Astrocyte (in vitro differentiated cells and primary cell): ENCODE data around the gene NUP37. TPM values are rescaled to one million over a fixed set of nuclear protein-coding genes. Genes with fewer than 3 reads are reported as not detected.
"Not testable (repeated sequence)": the region's sequence is repeated elsewhere in the genome, so short reads cannot be mapped to it uniquely, and the experiment has no call there.

Experiments
- DNase-seq: peaks from one replicate; pipeline ENCODE4 v3.0.0-alpha.2; 2010; ENCODE audit warnings: low read depth
- FAIRE-seq: peaks from 2 replicates; lab custom pipeline; 2011; peaks lifted over from hg19 to GRCh38; lab: Jason Lieb, UNC
- H2AFZ ChIP-seq: 2 replicates; pipeline ENCODE4 v1.6.0; 2012; ENCODE audit warnings: low read depth, low read length, inconsistent platforms
- H3K27ac ChIP-seq: 2 replicates; pipeline ENCODE4 v1.5.1; 2011; ENCODE audit warnings: low read depth, low read length, inconsistent platforms
- H3K27me3 ChIP-seq: 2 replicates; pipeline ENCODE4 v1.6.0; 2011; ENCODE audit warnings: low read length, inconsistent platforms; ENCODE audit not compliant: insufficient read depth
- H3K36me3 ChIP-seq: 2 replicates; pipeline ENCODE4 v1.5.1; 2011; ENCODE audit warnings: low read length, inconsistent platforms; ENCODE audit not compliant: insufficient read depth
- H3K4me1 ChIP-seq: 2 replicates; pipeline ENCODE4 v1.5.1; 2011; ENCODE audit warnings: low read length, inconsistent platforms; ENCODE audit not compliant: insufficient read depth
- H3K4me2 ChIP-seq: 2 replicates; pipeline ENCODE4 v1.6.0; 2012; ENCODE audit warnings: low read length, inconsistent platforms
- H3K4me3 ChIP-seq: 2 replicates; pipeline ENCODE4 v1.5.1; 2011; ENCODE audit warnings: low read depth, mild to moderate bottlenecking, low read length, inconsistent platforms; ENCODE audit not compliant: insufficient read depth
- H3K79me2 ChIP-seq: 2 replicates; pipeline ENCODE4 v1.6.0; 2012; ENCODE audit warnings: mild to moderate bottlenecking, low read length, inconsistent platforms; ENCODE audit not compliant: insufficient read depth
- H3K9ac ChIP-seq: 2 replicates; pipeline ENCODE4 v1.6.0; 2012; ENCODE audit warnings: mild to moderate bottlenecking, low read length, inconsistent platforms
- H3K9me3 ChIP-seq: 2 replicates; pipeline ENCODE4 v1.5.1; 2012; ENCODE audit warnings: low read depth, mild to moderate bottlenecking, low read length, inconsistent platforms; ENCODE audit not compliant: insufficient read depth
- H4K20me1 ChIP-seq: 2 replicates; pipeline ENCODE4 v1.6.0; 2012; ENCODE audit warnings: low read length, inconsistent platforms; ENCODE audit not compliant: insufficient read depth
- H3K27ac Mint-ChIP-seq: one replicate; pipeline ENCODE4 v1.8.0; 2021; ENCODE audit warnings: mild to moderate bottlenecking, mixed read lengths; ENCODE audit not compliant: unreplicated experiment
- H3K27me3 Mint-ChIP-seq: one replicate; pipeline ENCODE4 v1.8.0; 2021; ENCODE audit warnings: low read depth, mixed read lengths; ENCODE audit not compliant: unreplicated experiment
- H3K36me3 Mint-ChIP-seq: one replicate; pipeline ENCODE4 v1.8.0; 2021; ENCODE audit warnings: low read depth, mixed read lengths; ENCODE audit not compliant: unreplicated experiment
- H3K4me1 Mint-ChIP-seq: one replicate; pipeline ENCODE4 v1.8.0; 2021; ENCODE audit warnings: low read depth, mixed read lengths; ENCODE audit not compliant: unreplicated experiment
- H3K4me3 Mint-ChIP-seq: one replicate; pipeline ENCODE4 v1.8.0; 2021; ENCODE audit warnings: mild to moderate bottlenecking, moderate library complexity, mixed read lengths; ENCODE audit not compliant: unreplicated experiment
- H3K9me3 Mint-ChIP-seq: one replicate; pipeline ENCODE4 v1.8.0; 2021; ENCODE audit warnings: mild to moderate bottlenecking, mixed read lengths; ENCODE audit not compliant: unreplicated experiment
- CTCF ChIP-seq: IDR thresholded peaks from 2 replicates; pipeline ENCODE4 v1.5.1; 2011; ENCODE audit warnings: low read depth, mild to moderate bottlenecking, inconsistent platforms, low read length, moderate library complexity; ENCODE audit not compliant: insufficient read depth
- EZH2 ChIP-seq: IDR thresholded peaks from 2 replicates; pipeline ENCODE4 v1.6.1; 2012; ENCODE audit warnings: mild to moderate bottlenecking, low read length, inconsistent platforms; ENCODE audit not compliant: insufficient read depth
- total RNA-seq: library from RNA; stranded (reverse); gene quantifications from 2 replicates; pipeline ENCODE4 v1.2.1, GENCODE V29; 2021

NUP37 gene
- total RNA-seq, 1 donor from 2014 or later: 23.1 TPM

GRCh38 chr12:102080842-102081241 lies 39.1 kb downstream of the NUP37 start:
- no peak overlapping the region for H3K27ac ChIP-seq
- no peaks in the 10 kb centered on the region for H3K4me1 ChIP-seq
- no peak overlapping the region for H2AFZ ChIP-seq
- DNase-seq (no peak), FAIRE-seq (no peak)
- Mint-ChIP-seq H3K4me3 (no peak overlapping the region), H3K36me3 (peaks cover 11% of the 10 kb centered on the region), H3K9me3 (no peaks in the 10 kb centered on the region), H3K4me1 (no peaks in the 10 kb centered on the region), H3K27ac (no peak overlapping the region), H3K27me3 (no peaks in the 10 kb centered on the region)
- no peak for TF ChIP-seq CTCF
- no peak for TF ChIP-seq EZH2
- no peaks in the 10 kb centered on the region for H4K20me1 ChIP-seq
- H3K4me2 ChIP-seq: no peak overlapping the region
- peaks cover 10% of the 10 kb centered on the region for H3K36me3 ChIP-seq
- no peaks in the 10 kb centered on the region for H3K9me3 ChIP-seq
- no peak overlapping the region for H3K9ac ChIP-seq
- H3K79me2 ChIP-seq: no peaks in the 10 kb centered on the region
- H3K27me3 ChIP-seq: no peaks in the 10 kb centered on the region
- no peak overlapping the region for H3K4me3 ChIP-seq

DNA sequence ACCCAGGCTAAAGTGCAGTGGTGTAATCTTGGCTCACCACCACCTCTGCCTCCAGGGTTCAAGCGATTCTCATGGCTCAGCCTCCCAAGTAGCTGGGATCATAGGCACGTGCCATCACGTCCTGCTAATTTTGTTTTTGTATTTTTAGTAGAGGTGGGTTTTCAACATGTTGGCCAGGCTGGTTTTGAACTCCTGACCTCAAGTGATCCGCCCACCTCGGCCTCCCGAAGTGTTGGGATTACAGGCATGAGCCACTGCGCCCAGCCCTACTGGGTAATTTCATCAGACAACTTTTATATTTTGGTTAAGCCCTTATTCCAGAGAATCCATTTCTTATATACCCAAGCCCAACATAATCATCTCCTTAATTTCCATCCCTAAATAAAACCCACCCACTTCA lies 47.8 kb downstream of the NUP37 start:
- not testable (repeated sequence) for H3K27ac Mint-ChIP-seq, FAIRE-seq, H3K27ac ChIP-seq, H3K9me3 ChIP-seq, H3K4me3 ChIP-seq, H4K20me1 ChIP-seq, H3K4me1 Mint-ChIP-seq, H3K79me2 ChIP-seq, H3K9me3 Mint-ChIP-seq, H3K36me3 Mint-ChIP-seq, H3K9ac ChIP-seq, H3K4me3 Mint-ChIP-seq, H3K4me1 ChIP-seq, DNase-seq, H3K4me2 ChIP-seq, H3K27me3 ChIP-seq, H2AFZ ChIP-seq, H3K27me3 Mint-ChIP-seq
- H3K36me3 ChIP-seq: peaks cover 10% of the 10 kb centered on the region

DNA sequence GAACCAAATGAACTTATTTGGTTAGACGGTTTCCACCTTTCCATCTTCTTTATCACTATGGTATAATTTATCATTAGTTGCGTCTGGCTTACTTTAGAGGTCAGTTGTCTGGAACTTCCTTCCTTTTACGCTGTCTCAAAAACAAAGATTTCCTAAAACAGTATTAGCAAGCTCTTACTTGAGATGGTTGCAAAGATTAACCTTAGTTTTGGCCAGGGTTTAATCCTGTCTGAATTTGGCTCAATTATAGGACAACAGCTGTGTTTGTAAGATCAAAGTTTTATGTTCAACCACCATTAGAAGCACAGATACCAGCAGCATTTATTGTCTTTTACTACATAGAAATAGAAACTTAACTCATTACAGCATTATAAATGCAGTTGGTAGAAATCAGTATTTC lies 50.2 kb downstream of the NUP37 start:
- H3K27me3 Mint-ChIP-seq: no peaks in the 10 kb centered on the region
- no peak overlapping the region for H3K9ac ChIP-seq
- H3K4me1 Mint-ChIP-seq: no peaks in the 10 kb centered on the region
- H3K36me3 Mint-ChIP-seq: no peaks in the 10 kb centered on the region
- TF ChIP-seq EZH2 (no peak), CTCF (no peak)
- DNase-seq: no peak
- H3K9me3 Mint-ChIP-seq: no peaks in the 10 kb centered on the region
- no peaks in the 10 kb centered on the region for H3K79me2 ChIP-seq
- H3K4me2 ChIP-seq: no peak overlapping the region
- no peaks in the 10 kb centered on the region for H3K27me3 ChIP-seq
- H3K27ac ChIP-seq: no peak overlapping the region
- H3K4me1 ChIP-seq: peaks cover 7% of the 10 kb centered on the region
- no peak for FAIRE-seq
- H3K4me3 ChIP-seq: no peak overlapping the region
- H3K9me3 ChIP-seq: no peaks in the 10 kb centered on the region
- H3K4me3 Mint-ChIP-seq: no peak overlapping the region
- H2AFZ ChIP-seq: no peak overlapping the region
- H4K20me1 ChIP-seq: no peaks in the 10 kb centered on the region
- H3K27ac Mint-ChIP-seq: no peak overlapping the region
- peaks cover 3% of the 10 kb centered on the region for H3K36me3 ChIP-seq
